Measurements from ENCODE around the gene KRT85. TPM values are rescaled to one million over a fixed set of nuclear protein-coding genes. Genes with fewer than 3 reads are reported as not detected.
"Not testable (repeated sequence)": the region's sequence is repeated elsewhere in the genome, so short reads cannot be mapped to it uniquely, and the experiment has no call there.

KRT85 gene
- total RNA-seq, 1 donor from 2014 or later: not detected

DNA sequence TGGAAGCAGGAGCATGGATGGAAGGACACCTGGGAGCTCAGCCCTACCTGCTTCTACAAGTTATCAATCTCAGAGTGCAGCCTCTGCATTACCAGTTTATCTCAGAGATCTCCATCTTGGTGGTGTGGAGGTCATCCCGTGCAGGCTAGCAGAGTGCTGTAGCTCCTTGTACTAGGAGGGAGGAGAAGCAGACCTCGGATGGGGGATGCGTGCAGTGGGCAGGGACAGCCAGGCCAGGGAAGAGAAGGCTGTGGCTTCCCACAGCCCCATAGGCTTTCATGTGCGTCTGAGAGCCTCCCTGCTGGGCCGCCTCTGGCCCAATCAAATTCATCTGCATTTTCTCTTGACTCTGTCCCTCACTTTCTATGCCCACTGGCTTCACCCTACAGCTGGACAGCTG lies 47.7 kb upstream of the KRT85 start:
- H3K27me3 ChIP-seq: no peaks in the 10 kb centered on the region
- no peak for DNase-seq (ENCODE audit: low spot score)
- no peaks in the 10 kb centered on the region for H3F3A ChIP-seq (ENCODE audit: low read depth)
- Mint-ChIP-seq H3K9me3 (peaks cover 6% of the 10 kb centered on the region), H3K36me3 (no peaks in the 10 kb centered on the region), H3K4me3 (no peak overlapping the region), H3K4me1 (peaks cover 20% of the 10 kb centered on the region), H3K27ac (no peak overlapping the region), H3K27me3 (ENCODE audit: insufficient read depth, low read depth) (peaks cover 4% of the 10 kb centered on the region)
- H2AFZ ChIP-seq (replicated peaks): no peak overlapping the region
- no peaks in the 10 kb centered on the region for H3K79me2 ChIP-seq (ENCODE audit: low read depth)
- no peaks in the 10 kb centered on the region for H3K4me1 ChIP-seq
- H3K36me3 ChIP-seq: no peaks in the 10 kb centered on the region
- TF ChIP-seq EZH2phosphoT487 (IDR thresholded peaks at IDR 0.05): no peak
- TF ChIP-seq, protein P1, sequence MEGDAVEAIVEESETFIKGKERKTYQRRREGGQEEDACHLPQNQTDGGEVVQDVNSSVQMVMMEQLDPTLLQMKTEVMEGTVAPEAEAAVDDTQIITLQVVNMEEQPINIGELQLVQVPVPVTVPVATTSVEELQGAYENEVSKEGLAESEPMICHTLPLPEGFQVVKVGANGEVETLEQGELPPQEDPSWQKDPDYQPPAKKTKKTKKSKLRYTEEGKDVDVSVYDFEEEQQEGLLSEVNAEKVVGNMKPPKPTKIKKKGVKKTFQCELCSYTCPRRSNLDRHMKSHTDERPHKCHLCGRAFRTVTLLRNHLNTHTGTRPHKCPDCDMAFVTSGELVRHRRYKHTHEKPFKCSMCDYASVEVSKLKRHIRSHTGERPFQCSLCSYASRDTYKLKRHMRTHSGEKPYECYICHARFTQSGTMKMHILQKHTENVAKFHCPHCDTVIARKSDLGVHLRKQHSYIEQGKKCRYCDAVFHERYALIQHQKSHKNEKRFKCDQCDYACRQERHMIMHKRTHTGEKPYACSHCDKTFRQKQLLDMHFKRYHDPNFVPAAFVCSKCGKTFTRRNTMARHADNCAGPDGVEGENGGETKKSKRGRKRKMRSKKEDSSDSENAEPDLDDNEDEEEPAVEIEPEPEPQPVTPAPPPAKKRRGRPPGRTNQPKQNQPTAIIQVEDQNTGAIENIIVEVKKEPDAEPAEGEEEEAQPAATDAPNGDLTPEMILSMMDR (IDR thresholded peaks at IDR 0.05): no peak
- no peak for TF ChIP-seq EZH2 (IDR thresholded peaks at IDR 0.05)
- H4K20me1 ChIP-seq (ENCODE audit: low read depth): no peaks in the 10 kb centered on the region
- H3K9me3 ChIP-seq (ENCODE audit: low read depth): no peaks in the 10 kb centered on the region
- H3K27ac ChIP-seq: no peak overlapping the region
- no peak overlapping the region for H3K4me2 ChIP-seq
- H3K4me3 ChIP-seq: no peak overlapping the region
- H3K9ac ChIP-seq: no peak overlapping the region

DNA sequence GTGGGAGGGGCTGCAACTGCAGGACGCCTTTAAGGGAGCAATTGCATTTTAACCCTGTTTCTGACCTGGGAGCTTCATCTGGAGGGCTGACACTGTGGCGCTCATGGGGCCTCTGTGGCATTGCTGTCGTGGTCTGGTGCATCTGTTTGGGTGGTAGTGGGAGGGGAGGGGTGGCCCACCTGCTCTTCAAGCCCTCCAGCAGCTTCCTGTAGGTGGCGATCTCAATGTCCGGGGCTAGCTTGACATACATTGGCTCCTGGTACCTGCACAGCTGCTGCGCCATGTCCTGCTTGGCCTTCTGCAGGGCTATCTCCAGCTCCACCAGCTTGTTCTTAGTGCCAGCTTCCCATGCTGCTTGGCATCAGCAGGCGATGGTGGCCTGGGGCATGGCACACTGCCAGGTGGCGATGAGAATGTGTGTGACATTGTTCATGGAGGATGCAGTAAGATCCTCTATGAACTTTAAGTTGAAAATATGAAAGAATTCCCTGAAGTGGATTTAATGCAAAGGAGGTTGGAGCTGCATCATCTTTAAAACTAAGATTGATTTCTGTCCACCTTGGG lies 46.6 kb upstream of the KRT85 start:
- Histone ChIP-seq H4K20me1 (ENCODE audit: low read depth) (no peaks in the 10 kb centered on the region), H2AFZ (replicated peaks) (no peak overlapping the region), H3K36me3 (no peaks in the 10 kb centered on the region), H3K4me3 (no peak overlapping the region), H3K4me2 (no peak overlapping the region), H3K79me2 (ENCODE audit: low read depth) (no peaks in the 10 kb centered on the region), H3K9ac (no peak overlapping the region), H3K27me3 (no peaks in the 10 kb centered on the region), H3K27ac (no peak overlapping the region), H3F3A (ENCODE audit: low read depth) (no peaks in the 10 kb centered on the region), H3K4me1 (no peaks in the 10 kb centered on the region), H3K9me3 (ENCODE audit: low read depth) (no peaks in the 10 kb centered on the region)
- no peak overlapping the region for H3K4me3 Mint-ChIP-seq
- TF ChIP-seq EZH2 (IDR thresholded peaks at IDR 0.05) (no peak), EZH2phosphoT487 (IDR thresholded peaks at IDR 0.05) (no peak)
- TF ChIP-seq, protein P1 (IDR thresholded peaks at IDR 0.05): peak; percentile 30
- peaks cover 20% of the 10 kb centered on the region for H3K4me1 Mint-ChIP-seq
- peaks cover 4% of the 10 kb centered on the region for H3K27me3 Mint-ChIP-seq (ENCODE audit: insufficient read depth, low read depth)
- DNase-seq (ENCODE audit: low spot score): no peak
- no peaks in the 10 kb centered on the region for H3K36me3 Mint-ChIP-seq
- H3K9me3 Mint-ChIP-seq: peaks cover 6% of the 10 kb centered on the region
- H3K27ac Mint-ChIP-seq: no peak overlapping the region

DNA sequence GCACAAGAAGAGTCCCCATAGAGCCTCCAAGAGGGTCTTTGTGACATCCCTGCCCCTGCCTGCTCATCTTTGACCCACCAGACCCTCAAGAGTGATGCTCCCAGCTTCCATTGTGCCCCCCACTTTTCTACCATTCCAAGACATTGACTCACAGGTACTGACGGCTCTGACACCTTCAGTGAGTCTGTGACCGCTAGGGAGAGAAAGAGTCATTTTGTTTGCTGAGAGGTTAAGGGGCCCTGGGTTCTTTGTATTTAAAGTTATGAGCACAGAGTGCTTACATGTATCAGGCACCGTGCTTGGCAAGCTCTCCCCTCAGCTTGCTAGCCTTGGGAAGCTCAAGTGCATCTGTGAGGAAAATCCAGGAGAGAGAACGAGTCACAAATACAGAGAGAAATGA lies 45.9 kb upstream of the KRT85 start:
- Histone ChIP-seq H3K79me2 (ENCODE audit: low read depth) (no peaks in the 10 kb centered on the region), H3K9me3 (ENCODE audit: low read depth) (no peaks in the 10 kb centered on the region), H3K36me3 (no peaks in the 10 kb centered on the region), H3K4me3 (no peak overlapping the region), H3K4me1 (no peaks in the 10 kb centered on the region), H3K27ac (no peak overlapping the region), H4K20me1 (ENCODE audit: low read depth) (no peaks in the 10 kb centered on the region), H2AFZ (replicated peaks) (no peak overlapping the region), H3K4me2 (no peak overlapping the region), H3K27me3 (no peaks in the 10 kb centered on the region), H3F3A (ENCODE audit: low read depth) (no peaks in the 10 kb centered on the region), H3K9ac (no peak overlapping the region)
- Mint-ChIP-seq H3K27me3 (ENCODE audit: insufficient read depth, low read depth) (peaks cover 8% of the 10 kb centered on the region), H3K9me3 (peaks cover 6% of the 10 kb centered on the region), H3K27ac (no peak overlapping the region), H3K4me3 (no peak overlapping the region), H3K4me1 (peaks cover 20% of the 10 kb centered on the region), H3K36me3 (no peaks in the 10 kb centered on the region)
- TF ChIP-seq EZH2 (IDR thresholded peaks at IDR 0.05): no peak
- TF ChIP-seq EZH2phosphoT487 (IDR thresholded peaks at IDR 0.05): no peak
- DNase-seq (ENCODE audit: low spot score): no peak

DNA sequence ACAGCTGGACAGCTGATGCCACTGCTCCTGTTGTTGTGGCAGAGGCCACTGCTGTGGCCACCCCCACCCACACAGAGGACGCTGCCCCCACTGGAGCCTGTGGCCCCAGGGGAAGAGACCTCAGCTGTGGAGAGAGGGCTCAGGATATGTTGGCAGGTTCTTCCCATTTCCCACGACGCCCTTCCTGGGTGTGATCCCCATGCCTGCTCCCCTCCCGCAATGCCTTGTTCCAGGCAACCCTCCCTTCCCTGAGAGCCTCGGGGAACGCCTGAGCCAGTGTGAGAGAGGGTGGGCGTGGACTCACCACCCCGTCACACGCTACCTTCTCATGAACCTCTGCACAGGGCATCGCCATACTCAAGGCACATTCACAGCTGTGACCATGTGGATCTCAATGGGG lies 44.5 kb upstream of the KRT85 start:
- H3K27ac Mint-ChIP-seq: no peak overlapping the region

DNA sequence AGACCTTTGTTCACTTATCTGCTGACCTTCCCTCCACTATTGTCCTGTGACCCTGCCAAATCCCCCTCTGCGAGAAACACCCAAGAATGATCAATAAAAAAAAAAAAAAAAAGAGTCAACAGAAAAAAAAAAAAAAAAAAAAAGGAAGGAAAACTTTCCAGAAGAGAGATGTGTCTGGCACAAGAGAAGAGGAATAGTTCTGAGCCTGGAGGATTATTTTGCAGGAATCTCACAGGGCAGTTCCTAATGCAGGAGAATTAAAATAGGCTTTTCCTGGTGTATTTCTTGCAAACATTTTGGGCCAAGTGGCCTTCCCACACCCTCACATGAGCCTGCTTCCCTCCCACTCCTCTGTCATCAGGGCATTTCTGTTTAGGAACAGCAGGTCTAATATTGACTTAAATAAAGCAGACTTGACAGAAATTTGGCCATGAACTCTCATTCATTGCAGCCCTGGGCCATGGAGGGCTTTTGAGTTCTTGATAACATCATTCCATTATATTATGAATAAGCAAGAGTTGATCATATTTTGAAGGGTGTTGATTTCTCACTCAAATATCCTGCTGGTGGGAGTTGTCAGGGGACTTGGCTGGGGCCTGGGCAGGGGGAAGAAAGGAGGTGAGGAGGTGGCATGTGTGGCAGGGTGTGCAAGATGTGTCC lies 43.4 kb upstream of the KRT85 start:
- H3K36me3 Mint-ChIP-seq; H3K27me3 ChIP-seq; H3K9me3 Mint-ChIP-seq; H2AFZ ChIP-seq (replicated peaks); H4K20me1 ChIP-seq (ENCODE audit: low read depth); H3K27ac ChIP-seq; H3K4me1 ChIP-seq; H3K9ac ChIP-seq; H3K4me3 Mint-ChIP-seq; H3F3A ChIP-seq (ENCODE audit: low read depth); H3K36me3 ChIP-seq; H3K9me3 ChIP-seq (ENCODE audit: low read depth); DNase-seq (ENCODE audit: low spot score); H3K27ac Mint-ChIP-seq; H3K4me3 ChIP-seq; H3K27me3 Mint-ChIP-seq (ENCODE audit: insufficient read depth, low read depth); H3K79me2 ChIP-seq (ENCODE audit: low read depth); H3K4me2 ChIP-seq: not testable (repeated sequence)
- peaks cover 17% of the 10 kb centered on the region for H3K4me1 Mint-ChIP-seq

More for the DNA sequence above, 44.5 kb upstream of the KRT85 start:
- Histone ChIP-seq H2AFZ (replicated peaks) (no peak overlapping the region), H3K27me3 (no peaks in the 10 kb centered on the region), H4K20me1 (ENCODE audit: low read depth) (no peaks in the 10 kb centered on the region), H3K79me2 (ENCODE audit: low read depth) (no peaks in the 10 kb centered on the region), H3K9ac (no peak overlapping the region), H3F3A (ENCODE audit: low read depth) (no peaks in the 10 kb centered on the region), H3K36me3 (no peaks in the 10 kb centered on the region), H3K4me3 (no peak overlapping the region), H3K9me3 (ENCODE audit: low read depth) (no peaks in the 10 kb centered on the region), H3K4me1 (no peaks in the 10 kb centered on the region), H3K27ac (no peak overlapping the region), H3K4me2 (no peak overlapping the region)
- H3K4me1 Mint-ChIP-seq: peaks cover 20% of the 10 kb centered on the region
- no peak overlapping the region for H3K4me3 Mint-ChIP-seq
- H3K9me3 Mint-ChIP-seq: peaks cover 6% of the 10 kb centered on the region
- TF ChIP-seq EZH2 (IDR thresholded peaks at IDR 0.05): no peak
- no peak for TF ChIP-seq EZH2phosphoT487 (IDR thresholded peaks at IDR 0.05)
- TF ChIP-seq, protein P1 (IDR thresholded peaks at IDR 0.05): no peak
- H3K27me3 Mint-ChIP-seq (ENCODE audit: insufficient read depth, low read depth): peaks cover 8% of the 10 kb centered on the region
- H3K36me3 Mint-ChIP-seq: no peaks in the 10 kb centered on the region
- no peak for DNase-seq (ENCODE audit: low spot score)

Measured in neural progenitor cell (in vitro differentiated cells).